ENCODE measurements around the gene LAYN.

DNA sequence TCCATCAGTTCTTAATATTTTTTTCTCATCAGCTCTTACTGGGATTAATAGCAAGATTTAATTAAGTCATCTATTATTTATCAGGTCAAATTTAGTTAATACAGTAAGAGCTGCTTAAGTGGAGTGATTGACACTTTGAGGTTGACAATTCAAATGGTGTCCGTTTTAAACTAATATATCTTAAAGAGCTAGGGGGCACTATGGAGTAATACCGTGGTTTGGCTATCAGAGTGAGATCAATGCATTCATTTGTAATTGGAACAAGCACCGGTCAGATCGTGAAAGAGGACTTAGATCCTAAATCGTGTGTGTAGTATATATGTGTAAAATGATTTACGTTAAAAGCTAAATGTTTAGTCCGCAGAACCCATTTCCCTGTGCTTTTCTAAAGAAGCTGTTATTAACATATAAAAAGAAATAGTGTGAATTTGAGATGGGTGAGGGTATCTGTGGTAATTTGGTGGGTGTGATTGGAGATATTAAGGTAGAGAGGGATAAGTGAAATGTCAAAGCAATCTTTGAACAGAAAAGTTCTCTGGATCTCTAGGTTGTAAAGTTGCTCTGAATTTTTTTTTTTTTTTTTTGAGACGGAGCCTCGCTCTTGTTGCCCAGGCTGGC, 64.0 kb downstream of the LAYN start:
- no peak for TF ChIP-seq MYC (IDR thresholded peaks at IDR 0.05; ENCODE audit: low read depth, low read length)
- TF ChIP-seq POLR2A (IDR thresholded peaks at IDR 0.05; ENCODE audit: extremely low read depth, insufficient read length), result no peak
